ENCODE results near the gene DERL2.

DNA sequence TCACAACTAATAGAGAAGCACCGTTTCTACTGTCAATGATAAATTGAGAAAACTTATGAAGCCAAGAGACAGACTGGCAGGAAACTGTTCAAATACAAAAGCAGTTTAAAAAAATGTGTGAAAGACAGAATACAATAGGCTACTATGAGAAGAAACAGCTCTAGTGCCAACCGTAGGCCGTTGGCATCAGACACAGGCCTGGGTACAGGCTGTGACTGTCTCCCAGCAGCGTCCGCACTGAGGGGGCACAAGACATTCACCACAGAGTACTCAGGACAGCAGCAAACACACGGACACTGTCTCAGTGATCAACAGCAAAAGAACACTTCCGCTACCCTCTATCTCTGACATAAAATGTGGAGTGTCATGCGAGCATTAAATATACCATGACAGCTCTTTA lies 39.2 kb downstream of the DERL2 start:
- TF ChIP-seq, protein P1, sequence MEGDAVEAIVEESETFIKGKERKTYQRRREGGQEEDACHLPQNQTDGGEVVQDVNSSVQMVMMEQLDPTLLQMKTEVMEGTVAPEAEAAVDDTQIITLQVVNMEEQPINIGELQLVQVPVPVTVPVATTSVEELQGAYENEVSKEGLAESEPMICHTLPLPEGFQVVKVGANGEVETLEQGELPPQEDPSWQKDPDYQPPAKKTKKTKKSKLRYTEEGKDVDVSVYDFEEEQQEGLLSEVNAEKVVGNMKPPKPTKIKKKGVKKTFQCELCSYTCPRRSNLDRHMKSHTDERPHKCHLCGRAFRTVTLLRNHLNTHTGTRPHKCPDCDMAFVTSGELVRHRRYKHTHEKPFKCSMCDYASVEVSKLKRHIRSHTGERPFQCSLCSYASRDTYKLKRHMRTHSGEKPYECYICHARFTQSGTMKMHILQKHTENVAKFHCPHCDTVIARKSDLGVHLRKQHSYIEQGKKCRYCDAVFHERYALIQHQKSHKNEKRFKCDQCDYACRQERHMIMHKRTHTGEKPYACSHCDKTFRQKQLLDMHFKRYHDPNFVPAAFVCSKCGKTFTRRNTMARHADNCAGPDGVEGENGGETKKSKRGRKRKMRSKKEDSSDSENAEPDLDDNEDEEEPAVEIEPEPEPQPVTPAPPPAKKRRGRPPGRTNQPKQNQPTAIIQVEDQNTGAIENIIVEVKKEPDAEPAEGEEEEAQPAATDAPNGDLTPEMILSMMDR (IDR thresholded peaks at IDR 0.05; ENCODE audit: low read length): no peak
- no peak for TF ChIP-seq EZH2 (IDR thresholded peaks at IDR 0.05; ENCODE audit: borderline replicate concordance, low read length)

Data from OCI-LY1 (cell line).